ENCODE measurements around the gene PACS2. TPM values are rescaled to one million over a fixed set of nuclear protein-coding genes. Genes with fewer than 3 reads are reported as not detected.
A peak's percentile ranks its signal among the peaks of the same experiment; 100 is the strongest.

PACS2 gene
- total RNA-seq, 4 donors from 2014 or later, result 61.5 to 91.1 (median 74.7) TPM

- Histone ChIP-seq H3K36me3 (no peaks in the 10 kb centered on the region), H3K4me3 (peak overlapping the region; percentile 27 to 62), H3K9me3 (no peaks in the 10 kb centered on the region), H3K27me3 (peaks cover 39% of the 10 kb centered on the region), H3K4me1 (peaks cover 0 to 49% (median 19%) of the 10 kb centered on the region in 3 donors), H3K27ac (peak overlapping the region; percentile 1 to 85 (median 82))
- WGBS, 2 donors (ENCODE audit: low coverage in 1 of 2), result 0 to 16% methylated on average over 6 to 30 of the region's 79 CpGs
- ATAC-seq, result peak; percentile 85
- TF ChIP-seq, protein P1, sequence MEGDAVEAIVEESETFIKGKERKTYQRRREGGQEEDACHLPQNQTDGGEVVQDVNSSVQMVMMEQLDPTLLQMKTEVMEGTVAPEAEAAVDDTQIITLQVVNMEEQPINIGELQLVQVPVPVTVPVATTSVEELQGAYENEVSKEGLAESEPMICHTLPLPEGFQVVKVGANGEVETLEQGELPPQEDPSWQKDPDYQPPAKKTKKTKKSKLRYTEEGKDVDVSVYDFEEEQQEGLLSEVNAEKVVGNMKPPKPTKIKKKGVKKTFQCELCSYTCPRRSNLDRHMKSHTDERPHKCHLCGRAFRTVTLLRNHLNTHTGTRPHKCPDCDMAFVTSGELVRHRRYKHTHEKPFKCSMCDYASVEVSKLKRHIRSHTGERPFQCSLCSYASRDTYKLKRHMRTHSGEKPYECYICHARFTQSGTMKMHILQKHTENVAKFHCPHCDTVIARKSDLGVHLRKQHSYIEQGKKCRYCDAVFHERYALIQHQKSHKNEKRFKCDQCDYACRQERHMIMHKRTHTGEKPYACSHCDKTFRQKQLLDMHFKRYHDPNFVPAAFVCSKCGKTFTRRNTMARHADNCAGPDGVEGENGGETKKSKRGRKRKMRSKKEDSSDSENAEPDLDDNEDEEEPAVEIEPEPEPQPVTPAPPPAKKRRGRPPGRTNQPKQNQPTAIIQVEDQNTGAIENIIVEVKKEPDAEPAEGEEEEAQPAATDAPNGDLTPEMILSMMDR (IDR thresholded peaks at IDR 0.05), result peak in 3 of 4 experiments; percentile 85 to 88 (median 86)
- TF ChIP-seq EP300 (IDR thresholded peaks at IDR 0.05) (no peak), POLR2A (IDR thresholded peaks at IDR 0.05) (peak in 1 of 2 donors; percentile 14), POLR2AphosphoS5 (IDR thresholded peaks at IDR 0.05) (no peak)
Measured at GRCh38 chr14:105414456-105415371, 100.2 kb downstream of the PACS2 start.

DNA sequence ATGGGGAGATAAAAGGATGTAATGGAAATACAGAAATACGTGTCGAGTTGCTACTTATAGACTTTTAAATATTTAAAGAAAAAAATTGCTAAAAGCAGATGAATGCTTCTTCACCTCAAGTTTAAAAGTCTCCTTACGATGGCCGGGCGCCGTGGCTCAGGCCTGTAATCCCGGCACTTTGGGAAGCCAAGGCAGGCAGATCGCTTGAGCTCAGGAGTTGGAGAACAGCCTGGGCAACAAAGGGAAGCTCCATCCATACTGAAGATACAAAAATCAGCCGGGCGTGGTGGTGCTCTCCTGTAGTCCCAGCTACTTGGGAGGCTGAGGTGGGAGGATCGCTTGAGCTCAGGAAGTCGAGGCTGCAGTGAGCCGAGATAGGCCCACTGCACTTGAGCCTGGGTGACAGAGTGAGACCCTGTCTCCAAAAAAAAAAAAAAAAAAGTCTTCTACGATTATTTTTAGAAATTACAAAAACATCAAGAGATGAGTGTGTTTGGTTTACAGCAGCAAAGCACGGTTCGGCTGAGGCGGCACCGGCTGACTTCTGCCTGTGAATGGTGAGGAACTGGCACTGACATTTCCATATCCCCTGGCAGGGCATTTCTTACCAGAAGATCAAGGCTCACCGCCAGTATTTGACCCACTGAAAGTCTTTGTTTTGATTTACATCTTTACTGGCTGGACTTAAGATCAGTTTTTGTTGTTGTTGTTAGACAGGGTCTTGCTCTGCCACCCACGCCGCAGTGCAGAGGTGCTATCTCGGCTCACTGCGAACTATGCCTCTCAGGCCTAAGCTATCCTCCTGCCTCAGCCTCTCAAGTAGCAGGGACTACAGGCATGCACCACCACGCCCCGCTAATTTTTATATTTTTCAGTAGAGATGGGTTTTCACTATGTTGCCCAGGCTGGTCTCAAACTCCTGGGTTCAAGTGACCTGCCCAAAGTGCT is 101.2 kb downstream of the PACS2 start:
- H3K4me3 ChIP-seq, result peak overlapping the region in 1 of 2 donors; percentile 62
- H3K4me1 ChIP-seq, result peaks cover 0 to 53% (median 21%) of the 10 kb centered on the region in 3 donors
- peaks cover 29% of the 10 kb centered on the region for H3K27me3 ChIP-seq
- H3K36me3 ChIP-seq, result no peaks in the 10 kb centered on the region
- no peaks in the 10 kb centered on the region for H3K9me3 ChIP-seq
- TF ChIP-seq EP300 (IDR thresholded peaks at IDR 0.05), result no peak
- TF ChIP-seq POLR2AphosphoS5 (IDR thresholded peaks at IDR 0.05), result no peak
- TF ChIP-seq, protein P1 (IDR thresholded peaks at IDR 0.05), result no peak
- TF ChIP-seq POLR2A (IDR thresholded peaks at IDR 0.05), result no peak
- peak overlapping the region in 3 of 4 donors; percentile 82 to 85 (median 83) for H3K27ac ChIP-seq
- ATAC-seq, result no peak
- WGBS, 2 donors (ENCODE audit: low coverage in 1 of 2), result 65 to 81% methylated on average over 8 to 24 of the region's 25 CpGs

GRCh38 chr14:105416671-105417070 is 102.1 kb downstream of the PACS2 start:
- Histone ChIP-seq H3K36me3 (no peaks in the 10 kb centered on the region), H3K27me3 (peaks cover 19% of the 10 kb centered on the region), H3K9me3 (no peaks in the 10 kb centered on the region), H3K4me1 (peaks cover 0 to 53% (median 25%) of the 10 kb centered on the region in 3 donors), H3K4me3 (no peak overlapping the region), H3K27ac (no peak overlapping the region)
- WGBS, 2 donors (ENCODE audit: low coverage in 1 of 2), result 91 to 92% methylated on average over 8 to 9 of the region's 11 CpGs
- ATAC-seq, result no peak
- TF ChIP-seq POLR2A (IDR thresholded peaks at IDR 0.05) (no peak), POLR2AphosphoS5 (IDR thresholded peaks at IDR 0.05) (no peak), EP300 (IDR thresholded peaks at IDR 0.05) (no peak)
- TF ChIP-seq, protein P1 (IDR thresholded peaks at IDR 0.05), result no peak

DNA sequence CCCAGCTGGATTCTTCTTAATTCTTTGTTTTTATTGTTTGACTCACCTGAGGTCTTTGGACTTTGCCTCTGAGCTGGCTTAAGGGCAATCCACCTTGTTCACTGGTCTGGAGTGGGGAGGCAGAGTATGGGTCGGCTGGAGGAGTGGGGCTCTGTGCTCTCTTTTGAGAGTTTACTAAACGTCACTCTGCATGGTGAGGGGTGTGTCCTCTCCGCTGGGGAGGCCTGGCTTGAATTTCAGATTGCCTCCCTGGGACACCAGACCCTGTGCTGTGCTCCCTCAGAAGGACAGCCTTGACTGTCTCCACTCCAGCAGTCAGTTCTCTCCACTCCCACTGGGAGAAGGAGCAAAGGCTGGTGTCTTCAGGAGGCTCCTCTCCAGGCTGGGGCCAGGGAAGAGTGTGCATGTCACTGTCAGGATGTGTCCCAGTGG is 103.2 kb downstream of the PACS2 start:
- peaks cover 9% of the 10 kb centered on the region for H3K27me3 ChIP-seq
- ATAC-seq, result no peak
- no peak overlapping the region for H3K4me3 ChIP-seq
- WGBS, 2 donors (ENCODE audit: low coverage in 1 of 2), result no CpG with 5 or more reads among the region's 3 CpGs
- no peaks in the 10 kb centered on the region for H3K36me3 ChIP-seq
- TF ChIP-seq POLR2A (IDR thresholded peaks at IDR 0.05), result no peak
- TF ChIP-seq POLR2AphosphoS5 (IDR thresholded peaks at IDR 0.05), result no peak
- TF ChIP-seq, protein P1 (IDR thresholded peaks at IDR 0.05), result no peak
- TF ChIP-seq EP300 (IDR thresholded peaks at IDR 0.05), result no peak
- no peak overlapping the region for H3K27ac ChIP-seq
- H3K9me3 ChIP-seq, result no peaks in the 10 kb centered on the region
- H3K4me1 ChIP-seq, result peaks cover 0 to 58% (median 31%) of the 10 kb centered on the region in 3 donors
